Right renal pelvis (tissue), 4 donors: ENCODE results near the gene RTN4RL2. TPM values are rescaled to one million over a fixed set of nuclear protein-coding genes. Genes with fewer than 3 reads are reported as not detected.

Experiments
- DNase-seq, 4 donors: peaks; one replicate each; pipeline ENCODE4 v3.0.0-alpha.2; 2013; ENCODE audit warnings: low read depth in 4 of 4, low spot score in 3 of 4, missing footprints in 1 of 4
- polyA plus RNA-seq, 4 donors: library from polyadenylated mRNA; unstranded; fragments of 120-200 nt; gene quantifications; one replicate each; pipeline ENCODE4 v1.2.1, GENCODE V29; 2013; ENCODE audit not compliant: insufficient read length in 4 of 4

RTN4RL2 gene
- polyA plus RNA-seq, 4 donors, result 2.8 to 4.3 (median 3.2) TPM

DNA sequence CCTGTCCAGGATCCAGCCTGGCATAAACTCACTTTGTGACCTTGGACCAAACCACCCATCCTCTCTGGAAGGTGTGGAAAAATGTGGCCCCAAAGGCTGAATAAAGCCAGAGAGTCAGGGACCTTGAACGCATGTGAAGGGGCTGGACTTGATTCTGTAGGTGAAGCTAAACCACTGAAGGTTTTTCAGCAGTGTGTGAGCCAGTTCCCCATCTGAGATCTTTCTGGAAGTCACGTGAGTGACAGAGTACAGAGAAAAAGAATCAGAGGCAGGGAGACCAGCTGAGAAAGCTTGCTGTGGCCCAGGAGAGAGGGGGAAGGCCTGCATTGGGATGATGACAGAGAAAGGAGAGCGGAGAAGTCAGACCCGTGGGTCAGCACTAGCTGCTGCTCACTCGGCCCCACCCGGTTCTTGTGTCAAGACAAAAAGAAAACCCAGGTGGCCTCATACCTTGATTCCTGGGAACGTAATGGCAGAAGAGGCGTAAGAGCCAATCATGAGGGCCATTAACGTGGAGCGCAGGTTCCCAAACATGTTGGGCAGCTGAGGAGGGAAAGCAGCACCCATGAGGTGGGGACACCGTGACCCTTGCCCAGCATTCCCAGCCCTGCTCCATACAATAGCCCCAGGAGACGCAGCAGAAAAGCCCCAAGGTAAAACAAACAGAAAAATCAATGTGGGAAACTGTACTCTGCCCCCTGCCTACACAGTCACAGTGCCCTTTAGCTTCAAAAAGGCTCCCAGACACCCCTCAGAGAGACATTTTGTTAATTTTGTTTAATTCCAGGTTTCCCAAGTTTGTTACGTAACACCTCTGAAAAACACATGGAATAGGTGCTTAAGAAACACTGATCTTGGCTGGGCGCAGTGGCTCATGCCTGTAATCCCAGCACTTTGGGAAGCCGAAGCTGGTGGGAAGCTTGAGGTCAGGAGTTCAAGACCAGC lies 37.2 kb downstream of the RTN4RL2 start:
- DNase-seq, result no peak

GRCh38 chr11:57498540-57498939 lies 38.2 kb downstream of the RTN4RL2 start:
- no peak for DNase-seq

DNA sequence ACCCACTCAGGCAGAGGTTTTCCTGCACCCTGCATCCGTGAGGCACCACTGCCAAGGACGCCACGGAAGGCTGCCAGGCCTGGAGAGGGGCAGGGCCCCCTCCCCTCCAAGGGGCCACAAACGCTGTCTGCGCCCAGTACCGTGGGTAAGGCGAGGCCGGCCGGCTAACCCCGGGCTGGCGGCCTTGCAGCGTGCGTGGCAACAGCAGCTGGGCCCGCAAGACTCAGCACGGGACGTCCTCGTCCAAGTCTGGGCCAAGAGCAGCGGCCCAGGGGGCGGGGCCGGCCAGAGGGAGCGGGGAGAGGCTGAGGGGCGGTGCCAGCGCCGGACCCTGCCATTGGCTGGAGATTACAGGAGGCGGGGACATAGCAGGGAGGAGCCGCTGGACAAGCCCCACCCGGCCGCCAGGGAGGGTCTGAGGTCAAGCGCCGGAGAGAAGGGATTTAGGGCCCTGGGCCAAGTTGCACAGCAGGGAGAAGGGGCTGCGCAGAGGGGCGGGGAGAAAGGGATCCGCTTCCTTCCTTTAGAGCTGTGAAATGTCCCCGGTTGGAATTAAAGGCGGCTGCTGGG lies 39.2 kb downstream of the RTN4RL2 start:
- peak; percentile 86 to 89 (median 87) for DNase-seq

GRCh38 chr11:57499983-57500461 lies 39.7 kb downstream of the RTN4RL2 start:
- DNase-seq, result no peak

GRCh38 chr11:57500515-57500914 lies 40.2 kb downstream of the RTN4RL2 start:
- no peak for DNase-seq

GRCh38 chr11:57500926-57501325 lies 40.6 kb downstream of the RTN4RL2 start:
- no peak for DNase-seq

DNA sequence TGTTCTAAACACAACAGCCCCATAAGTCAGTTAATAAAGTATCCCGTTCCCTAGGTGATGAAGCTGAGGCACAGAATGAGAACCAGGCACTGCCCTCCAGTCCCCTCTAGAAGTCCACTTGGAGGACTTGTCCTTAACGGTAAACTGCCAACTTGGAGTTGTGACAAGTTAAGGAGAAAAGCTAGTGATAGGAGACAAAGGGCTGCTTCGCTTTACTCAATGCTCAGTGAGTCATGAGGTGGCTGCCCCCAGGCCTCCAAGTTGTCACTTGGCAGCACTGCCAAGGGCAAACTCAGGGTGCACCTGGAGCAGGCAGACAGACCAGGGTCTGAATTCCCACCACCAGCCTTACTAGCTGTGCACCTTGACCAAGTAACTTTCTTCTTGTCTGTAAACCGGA lies 41.6 kb downstream of the RTN4RL2 start:
- no peak for DNase-seq

- DNase-seq, result no peak
These were observed 42.0 kb downstream of the RTN4RL2 start for GRCh38 chr11:57502376-57502775.

- no peak for DNase-seq
These were observed 42.5 kb downstream of the RTN4RL2 start for GRCh38 chr11:57502870-57503269.

GRCh38 chr11:57504511-57504910 lies 44.2 kb downstream of the RTN4RL2 start:
- no peak for DNase-seq

DNA sequence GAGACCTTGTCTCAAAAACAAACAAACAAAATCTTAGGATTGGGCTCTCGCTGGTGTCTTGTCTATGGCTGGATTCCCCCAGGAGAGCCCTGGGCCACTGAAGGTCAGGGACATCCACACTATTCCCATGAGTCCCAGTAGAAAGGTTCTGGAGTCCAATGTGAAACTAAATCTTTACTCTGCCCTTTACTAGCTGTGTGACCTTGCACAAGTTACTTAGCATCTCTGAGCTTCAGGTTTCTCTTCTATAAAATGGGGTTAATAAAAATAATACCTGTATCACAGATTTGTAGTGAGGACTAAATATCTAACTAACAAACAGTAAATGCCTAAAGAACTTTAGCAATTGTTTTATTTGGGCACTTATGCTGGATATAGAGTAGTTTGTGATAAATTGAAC lies 46.2 kb downstream of the RTN4RL2 start:
- no peak for DNase-seq

DNA sequence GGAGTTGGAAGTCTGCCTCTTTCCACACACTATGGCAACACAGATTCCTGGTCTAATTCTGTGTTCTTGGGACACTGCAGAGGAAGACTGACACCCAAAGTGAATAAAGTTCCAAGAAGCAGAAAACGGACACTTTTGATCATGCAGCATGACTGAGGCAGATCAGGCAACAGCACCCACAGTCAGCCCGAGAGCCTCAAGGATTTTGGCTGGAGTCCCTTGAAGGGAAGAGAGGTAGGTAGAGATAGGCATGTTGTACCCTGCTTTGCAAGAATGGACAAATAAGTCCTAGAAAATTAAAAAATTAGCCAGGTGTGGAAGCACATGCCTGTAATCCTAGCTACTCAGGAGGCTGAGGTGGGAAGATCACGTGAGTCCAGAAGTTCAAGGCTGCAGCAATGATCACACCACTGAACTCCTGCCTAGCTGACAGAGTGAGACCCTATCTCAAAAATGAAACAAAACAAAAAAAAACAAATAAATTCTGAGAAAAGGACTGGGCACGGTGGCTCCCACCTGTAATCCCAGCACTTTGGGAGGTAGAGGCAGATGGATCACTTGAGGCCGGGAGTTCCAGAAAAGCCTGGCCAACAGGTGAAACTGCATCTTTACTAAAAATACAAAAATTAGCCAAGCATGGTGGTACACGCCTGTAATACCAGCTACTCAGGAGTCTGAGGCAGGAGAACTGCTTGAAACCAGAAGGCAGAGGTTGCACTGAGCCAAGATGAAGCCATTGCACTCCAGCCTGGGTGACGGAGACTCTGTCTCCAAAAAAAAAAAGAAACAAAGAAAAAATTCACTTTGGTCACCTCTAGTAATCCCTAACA lies 48.2 kb downstream of the RTN4RL2 start:
- DNase-seq, result no peak

DNA sequence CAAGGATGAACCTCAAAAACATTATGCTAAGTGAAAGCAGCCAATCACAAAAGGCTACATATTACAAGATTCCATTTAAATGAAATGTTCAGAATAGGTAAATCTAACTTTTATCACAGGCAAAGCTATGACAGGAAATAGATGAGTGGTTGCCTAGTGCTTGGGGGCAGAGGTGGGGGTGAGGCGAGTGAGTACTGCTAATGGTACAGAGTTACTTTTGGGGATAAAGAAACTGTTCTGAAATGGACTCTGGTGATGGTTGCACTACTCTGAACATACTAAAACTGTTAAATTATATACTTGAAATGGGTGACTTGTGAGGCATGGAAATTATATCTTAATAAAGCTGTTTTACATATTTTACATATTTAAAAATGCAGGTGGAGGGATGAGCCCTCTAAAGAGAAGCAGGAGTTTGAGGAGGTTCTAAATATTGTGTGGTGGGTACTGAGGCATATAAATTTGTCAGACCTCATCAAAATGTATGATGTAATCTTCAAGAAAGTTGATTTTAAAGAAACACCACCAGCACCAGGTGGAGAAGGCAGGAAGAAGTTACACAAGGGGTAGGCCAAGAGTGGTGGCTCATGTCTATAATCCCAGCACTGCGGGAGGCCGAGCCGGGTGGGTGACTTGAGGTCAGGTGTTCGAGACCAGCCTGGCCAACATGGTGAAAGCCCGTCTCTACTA lies 51.6 kb downstream of the RTN4RL2 start:
- no peak for DNase-seq

- DNase-seq, result no peak
These were observed 52.5 kb downstream of the RTN4RL2 start for GRCh38 chr11:57512646-57513451.

DNA sequence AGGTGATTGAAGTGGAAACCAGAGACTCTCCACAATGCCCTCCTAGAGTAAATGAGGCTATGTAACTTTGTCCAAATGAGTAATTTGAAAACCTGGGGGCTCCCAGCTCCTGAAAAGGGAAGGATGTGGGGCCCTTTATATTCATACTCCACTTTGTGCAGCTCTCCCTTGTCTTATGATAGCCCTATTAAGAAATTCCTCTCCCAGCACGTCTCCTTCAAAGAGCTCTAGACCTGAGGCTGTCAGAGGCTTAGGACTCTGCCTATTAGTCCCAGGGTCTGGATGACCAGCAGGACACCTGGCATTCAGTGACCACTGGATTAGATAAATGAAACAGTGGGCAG lies 53.1 kb downstream of the RTN4RL2 start:
- no peak for DNase-seq

- DNase-seq, result no peak
These were observed 53.7 kb downstream of the RTN4RL2 start for GRCh38 chr11:57513911-57514537.

GRCh38 chr11:57514538-57515331 lies 54.4 kb downstream of the RTN4RL2 start:
- DNase-seq, result no peak

DNA sequence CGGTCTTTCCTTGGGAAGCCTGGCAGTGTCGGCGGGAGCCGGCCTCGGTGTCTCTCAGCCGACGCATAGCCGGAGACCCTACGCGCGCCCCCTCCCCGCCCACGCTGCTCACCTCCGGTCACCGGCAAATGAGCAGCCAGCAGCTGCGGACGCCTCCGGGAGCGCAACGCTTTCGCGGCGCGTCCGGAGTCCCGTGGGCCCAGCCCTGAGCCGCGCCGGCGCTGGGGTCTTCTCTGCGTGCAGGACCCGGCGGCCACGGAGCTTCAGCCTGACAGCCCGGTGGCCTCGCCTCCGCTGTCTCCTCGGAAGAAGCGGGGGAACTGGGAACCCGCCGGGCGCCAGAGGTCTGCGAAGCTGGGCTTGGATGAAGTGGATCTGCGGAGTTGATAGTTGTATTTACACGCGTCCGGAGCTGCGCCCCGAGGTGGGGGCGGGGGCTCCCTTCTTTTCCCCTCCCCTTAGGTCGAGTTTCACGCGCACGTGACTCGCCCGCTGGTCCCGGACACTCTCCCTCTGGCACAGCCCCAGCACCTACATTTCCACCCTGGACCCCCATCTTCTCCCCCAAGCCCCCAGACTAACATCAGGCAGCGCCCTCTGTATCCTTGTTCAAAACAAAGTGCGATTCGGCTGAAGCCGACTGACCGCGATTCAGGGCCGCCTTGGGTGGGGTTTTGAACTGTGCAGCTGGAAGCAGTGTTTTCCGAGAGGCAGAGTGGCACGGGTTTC lies 55.2 kb downstream of the RTN4RL2 start, which contains the start of gene SLC43A1:
TSS of gene SLC43A1 (minus strand) at position 371 of the 729 bp plus-strand sequence. CDS start 1,591 bp downstream, outside the sequence.
- no peak for DNase-seq
